OCI-LY3 (cell line): ENCODE data around the gene ZSCAN1.

Experiments
- CTCF ChIP-seq: fragments of 200-600, 300-600 bp; sonication (generic); IDR thresholded peaks from 2 replicates; pipeline ENCODE4 v1.5.1; 2014; ENCODE audit warnings: antibody characterized with exemption, low read length, low read depth
- EZH2phosphoT487 ChIP-seq: fragments of 200-600 bp; shearing (Covaris generic); IDR thresholded peaks from 2 replicates; pipeline ENCODE4 v1.6.1; 2018; ENCODE audit warnings: antibody characterized with exemption, mixed run types, low read depth

- no peak for TF ChIP-seq CTCF
- TF ChIP-seq EZH2phosphoT487, result no peak
Measured at GRCh38 chr19:58044886-58045285, 11.1 kb downstream of the ZSCAN1 start.
